Fibroblast of skin of back (primary cell): ENCODE data around the gene CYP27A1. TPM values are rescaled to one million over a fixed set of nuclear protein-coding genes. Genes with fewer than 3 reads are reported as not detected.
"Not testable (repeated sequence)": the region's sequence is repeated elsewhere in the genome, so short reads cannot be mapped to it uniquely, and the experiment has no call there.

Experiments used
- DNase-seq: peaks from one replicate; pipeline ENCODE4 v3.0.0-alpha.2; 2013
- polyA plus RNA-seq, 2 experiments: library from polyadenylated mRNA; unstranded; fragments of 120-200 nt; gene quantifications; one replicate each; pipeline ENCODE4 v1.2.1, GENCODE V29; 2013; ENCODE audit not compliant: insufficient read length in 2 of 2

Gene CYP27A1
- polyA plus RNA-seq (2013, experiment 1 of 2; ENCODE audit: insufficient read length), result 1.5 TPM
- 2.3 TPM for polyA plus RNA-seq (2013, experiment 2 of 2; ENCODE audit: insufficient read length)

GRCh38 chr2:218781691-218782527 lies at the start of gene CYP27A1:
Gene CYP27A1, plus strand, starts transcription at chr2:218782147. Its CDS starts 36 bp downstream, at chr2:218782183.
- DNase-seq, result peak; percentile 13

- peak; percentile 16 for DNase-seq
Measured at GRCh38 chr2:218732761-218733158, 49.2 kb upstream of the CYP27A1 start.

GRCh38 chr2:218733171-218734021 lies 48.6 kb upstream of the CYP27A1 start:
- peak; percentile 13 for DNase-seq

GRCh38 chr2:218734190-218734975 lies 47.6 kb upstream of the CYP27A1 start:
- no peak for DNase-seq

GRCh38 chr2:218736531-218736930 lies 45.4 kb upstream of the CYP27A1 start:
- DNase-seq, result no peak

GRCh38 chr2:218743068-218743467 lies 38.9 kb upstream of the CYP27A1 start:
- no peak for DNase-seq

- no peak for DNase-seq
Measured at GRCh38 chr2:218744615-218745014, 37.3 kb upstream of the CYP27A1 start.

- no peak for DNase-seq
Measured at GRCh38 chr2:218745160-218745558, 36.8 kb upstream of the CYP27A1 start.

GRCh38 chr2:218745559-218746469 lies 36.1 kb upstream of the CYP27A1 start:
- no peak for DNase-seq

- no peak for DNase-seq
Measured at GRCh38 chr2:218746470-218746795, 35.5 kb upstream of the CYP27A1 start.

GRCh38 chr2:218746960-218747359 lies 35.0 kb upstream of the CYP27A1 start:
- DNase-seq, result no peak

GRCh38 chr2:218748741-218749441 lies 33.1 kb upstream of the CYP27A1 start:
- no peak for DNase-seq

- DNase-seq, result no peak
Measured at GRCh38 chr2:218754201-218754600, 27.7 kb upstream of the CYP27A1 start.

- no peak for DNase-seq
Measured at GRCh38 chr2:218754781-218755180, 27.2 kb upstream of the CYP27A1 start.

- DNase-seq, result no peak
Measured at GRCh38 chr2:218755198-218755566, 26.8 kb upstream of the CYP27A1 start.

GRCh38 chr2:218755567-218756404 lies 26.2 kb upstream of the CYP27A1 start:
- DNase-seq, result no peak

GRCh38 chr2:218756599-218757377 lies 25.2 kb upstream of the CYP27A1 start:
- no peak for DNase-seq

GRCh38 chr2:218761795-218762194 lies 20.2 kb upstream of the CYP27A1 start:
- DNase-seq, result no peak

GRCh38 chr2:218772759-218773158 lies 9.2 kb upstream of the CYP27A1 start:
- DNase-seq, result not testable (repeated sequence)
